Choroid plexus epithelial cell (primary cell): ENCODE measurements around the gene IER2.

Experiments
- DNase-seq: peaks from one replicate; pipeline ENCODE4 v3.0.0-alpha.2; 2010; ENCODE audit warnings: low read depth
- H3K4me3 ChIP-seq: 2 replicates; pipeline ENCODE4 v1.5.1; 2011; ENCODE audit warnings: low read depth, mild to moderate bottlenecking, control low read depth, low read length, moderate library complexity
- CTCF ChIP-seq: conservative IDR thresholded peaks from 2 replicates; pipeline ENCODE4 v1.5.1; 2011; ENCODE audit warnings: low read depth, mild to moderate bottlenecking, control low read depth, inconsistent platforms, low read length, moderate library complexity

IER2 gene

DNA sequence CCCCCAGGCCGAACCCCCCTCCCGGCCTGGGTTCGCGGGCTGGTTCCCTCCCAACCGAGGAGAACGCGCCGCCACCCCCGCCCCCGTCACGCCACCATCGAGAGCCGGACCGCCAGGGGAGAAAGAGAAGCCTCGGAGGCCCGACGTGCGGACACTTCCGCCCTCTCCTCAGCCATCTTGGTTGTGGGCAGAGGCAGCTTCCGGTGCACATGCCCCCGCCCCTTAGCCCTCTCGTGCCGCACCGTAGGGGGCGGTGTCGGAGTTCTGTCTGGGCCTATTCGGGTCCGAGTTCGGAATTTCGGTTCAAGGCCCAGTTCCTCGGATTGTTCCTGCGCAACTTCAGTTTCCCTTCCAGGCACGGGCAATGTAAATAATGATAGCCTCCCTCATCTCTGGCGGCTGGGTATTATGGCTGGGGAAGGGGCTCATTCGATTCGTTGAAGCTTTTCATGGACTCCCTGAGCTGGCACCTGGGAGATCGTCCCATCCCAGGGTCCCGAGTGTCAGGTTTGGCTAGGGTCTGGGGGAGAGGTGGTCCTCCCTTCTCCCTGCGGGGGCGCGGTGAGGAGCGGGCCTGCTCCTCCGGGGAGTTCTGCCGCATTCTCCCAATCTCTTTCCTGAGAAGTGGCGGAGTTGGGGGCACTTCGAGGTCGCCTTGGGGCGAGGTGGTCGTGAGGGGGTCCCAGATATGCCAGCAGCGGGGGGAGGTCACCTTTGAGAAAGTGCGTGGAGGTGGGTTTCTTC, at the start of gene IER2, which contains the start of gene STX10:
Gene IER2, plus strand, starts transcription at position 225 of the 744 bp plus-strand sequence. CDS start 2,776 bp downstream, outside the sequence.
Gene STX10, minus strand, starts transcription at position 189 of the 744 bp plus-strand sequence. CDS start 202 bp downstream, outside the sequence.
- DNase-seq, result peak; percentile 98
- TF ChIP-seq CTCF, result peak; percentile 55
- H3K4me3 ChIP-seq, result peak within 1 kb of the TSS; percentile 92

DNA sequence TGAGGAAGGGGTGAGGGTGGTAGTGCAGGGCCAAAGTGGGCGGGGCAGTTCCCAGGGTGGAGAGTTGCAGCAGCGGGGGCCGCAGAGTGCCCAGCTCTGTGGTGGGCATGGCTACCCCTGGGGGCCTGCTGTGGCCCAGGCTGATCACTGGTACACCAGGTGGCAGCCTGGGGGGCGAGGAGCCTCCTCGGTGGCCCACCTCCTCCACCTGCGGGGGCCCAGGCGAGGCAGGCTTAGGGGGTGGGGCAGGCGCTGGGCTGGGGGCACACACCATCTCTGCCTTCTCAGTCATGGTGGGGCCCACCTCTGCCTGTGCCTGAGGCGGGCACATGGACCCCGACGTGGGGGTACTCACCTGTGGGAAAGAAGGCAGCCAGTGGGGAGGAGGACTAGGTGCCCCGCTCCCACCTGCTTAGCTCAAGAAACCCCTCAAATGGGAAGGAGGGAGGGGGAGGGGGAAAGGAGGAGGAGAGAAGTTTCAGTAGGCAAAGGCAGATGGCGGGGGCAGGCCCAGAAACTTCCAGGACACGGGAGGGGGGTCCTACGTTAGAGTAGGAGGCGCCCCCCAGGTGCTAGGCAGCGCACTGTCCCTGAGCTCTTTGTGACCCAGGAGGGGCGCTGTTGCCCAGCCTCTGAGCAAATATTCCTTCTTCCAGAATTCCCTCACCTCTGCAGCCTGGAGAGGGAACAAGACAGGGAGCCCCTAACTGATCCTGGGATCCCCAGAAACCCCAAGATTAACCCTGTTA, 49.2 kb upstream of the IER2 start:
- DNase-seq, result no peak
- no peak overlapping the region for H3K4me3 ChIP-seq
- peak; percentile 54 for TF ChIP-seq CTCF

DNA sequence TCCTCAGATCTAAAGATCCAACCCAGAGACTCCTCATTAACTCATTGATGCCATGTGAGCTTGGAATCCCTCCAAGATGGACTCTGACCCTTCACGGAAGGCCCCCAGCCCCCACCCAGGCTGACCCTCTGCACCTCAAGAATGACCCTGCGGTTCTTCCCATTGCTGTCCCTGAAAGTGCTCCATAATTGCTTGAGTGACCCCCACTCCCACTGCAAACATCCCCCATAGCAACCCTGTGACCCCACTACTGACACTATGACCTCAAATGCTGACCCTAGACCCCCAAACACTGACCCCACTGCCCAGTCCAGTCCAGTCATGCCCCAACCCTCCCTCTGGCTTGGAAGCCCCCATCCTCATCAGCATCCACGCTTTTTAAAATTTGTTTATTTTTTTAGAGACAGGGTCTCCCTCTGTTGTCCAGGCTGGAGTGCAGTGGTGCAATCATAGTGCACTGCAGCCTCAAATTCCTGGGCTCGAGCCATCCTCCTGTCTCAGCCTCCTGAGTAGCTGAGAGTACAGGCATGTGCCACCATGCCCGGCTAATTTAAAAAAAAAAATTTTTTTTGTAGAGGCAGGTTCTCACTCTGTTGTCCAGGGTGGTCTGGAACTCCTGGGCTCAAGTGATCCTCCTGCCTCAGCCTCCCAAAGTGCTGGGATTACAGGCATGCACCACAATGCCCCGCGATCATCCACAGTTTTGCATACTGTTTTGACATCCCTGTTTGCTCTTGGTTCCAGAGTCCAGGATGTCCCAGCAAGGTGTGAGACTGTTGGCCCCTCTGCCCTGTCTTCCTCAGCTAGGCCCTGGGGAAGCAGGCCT, 48.4 kb upstream of the IER2 start:
- TF ChIP-seq CTCF, result no peak
- DNase-seq, result no peak
- H3K4me3 ChIP-seq, result no peak overlapping the region

DNA sequence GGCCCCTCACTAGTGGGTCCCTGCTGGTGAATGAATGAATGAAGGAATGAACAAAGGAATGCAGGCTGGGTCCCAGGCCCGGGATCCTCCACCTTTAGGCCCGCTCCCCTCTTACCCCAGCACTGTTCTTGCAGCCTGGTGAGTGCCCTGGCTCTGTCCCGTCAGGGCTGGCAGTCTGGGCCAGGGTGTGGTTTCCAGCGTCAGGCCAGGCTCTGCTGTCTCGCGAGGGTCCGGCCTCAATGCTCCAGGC, 47.9 kb upstream of the IER2 start:
- TF ChIP-seq CTCF, result no peak
- no peak for DNase-seq
- peak overlapping the region; percentile 41 for H3K4me3 ChIP-seq

DNA sequence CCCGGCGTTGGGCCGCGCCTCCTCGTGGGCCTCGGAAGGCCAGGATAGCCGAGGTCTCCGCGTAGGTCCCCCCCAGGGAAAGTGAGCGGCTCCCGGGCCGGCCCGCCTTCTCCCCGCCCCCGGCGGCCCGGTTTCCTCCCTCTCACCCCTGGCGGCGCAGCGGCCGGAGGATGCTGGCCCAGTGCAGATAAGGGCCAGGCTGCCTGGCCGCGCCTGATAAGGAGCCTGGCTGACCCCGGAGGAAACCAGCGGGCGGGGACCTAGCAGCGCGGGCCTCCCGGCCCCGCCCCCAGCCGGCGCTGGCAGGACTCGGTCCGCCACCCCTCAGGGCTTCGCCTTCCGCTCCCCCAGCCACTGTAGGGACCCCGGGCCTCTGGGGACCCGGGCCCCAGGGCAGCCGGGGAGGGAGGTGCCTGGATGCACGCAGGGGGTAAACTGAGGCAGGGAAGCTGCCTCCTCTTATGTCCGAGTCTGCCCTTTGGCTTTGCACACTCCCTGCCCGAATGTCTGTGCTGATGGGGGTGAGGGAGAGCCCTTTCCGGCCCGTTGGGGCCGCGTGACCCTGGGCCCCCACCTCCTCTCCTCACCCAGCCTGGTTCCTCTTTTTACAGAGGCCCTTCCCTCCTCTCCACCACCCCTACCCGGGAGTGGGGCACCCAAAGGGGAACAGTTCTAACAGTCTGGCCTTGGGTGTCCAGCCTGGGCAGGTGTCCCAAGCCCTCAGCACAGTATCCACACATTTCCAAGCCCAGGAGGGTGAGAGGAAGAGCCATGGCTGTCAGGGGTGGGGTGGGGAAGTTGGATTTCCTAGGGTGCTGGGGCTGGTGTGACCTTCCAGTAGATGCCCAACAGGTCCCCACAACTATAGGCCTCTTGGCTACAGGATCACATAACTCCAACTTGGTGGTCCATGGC, 47.3 kb upstream of the IER2 start, which contains the start of gene LYL1:
Gene LYL1, minus strand, starts transcription at position 193 of the 915 bp plus-strand sequence. CDS start 1,687 bp downstream, outside the sequence.
- TF ChIP-seq CTCF, result no peak
- DNase-seq, result no peak
- peak within 1 kb of the TSS; percentile 41 for H3K4me3 ChIP-seq
